NT2/D1 (cell line): Measurements from ENCODE around the gene PPP6R3.
A peak's percentile ranks its signal among the peaks of the same experiment; 100 is the strongest.

Experiments
- DNase-seq: peaks from one replicate; pipeline ENCODE4 v3.0.0-alpha.2; 2011; ENCODE audit warnings: low read depth, low spot score
- H3K27me3 ChIP-seq: 2 replicates; pipeline ENCODE4 v1.6.0; 2011; ENCODE audit warnings: mild to moderate bottlenecking; ENCODE audit not compliant: insufficient read length, insufficient read depth
- H3K36me3 ChIP-seq: 2 replicates; pipeline ENCODE4 v1.6.1; 2011; ENCODE audit warnings: mild to moderate bottlenecking, low read length, mixed read lengths; ENCODE audit not compliant: insufficient read depth, insufficient read length
- H3K4me1 ChIP-seq: 2 replicates; pipeline ENCODE4 v1.5.1; 2011; ENCODE audit not compliant: insufficient read depth, insufficient read length
- H3K4me3 ChIP-seq: 2 replicates; pipeline ENCODE4 v1.5.1; 2011; ENCODE audit warnings: low read depth; ENCODE audit not compliant: insufficient read length
- H3K9ac ChIP-seq: 2 replicates; pipeline ENCODE4 v1.6.0; 2011; ENCODE audit warnings: low read depth; ENCODE audit not compliant: insufficient read length
- H3K9me3 ChIP-seq: 2 replicates; pipeline ENCODE4 v1.5.1; 2011; ENCODE audit warnings: mild to moderate bottlenecking, low read length; ENCODE audit not compliant: insufficient read depth
- SUZ12 ChIP-seq: IDR thresholded peaks from 2 replicates; pipeline ENCODE4 v1.6.1; 2011; ENCODE audit not compliant: insufficient read length, insufficient read depth; ENCODE audit errors: extremely low read depth
- YY1 ChIP-seq: IDR thresholded peaks from 2 replicates; pipeline ENCODE4 v1.6.1; 2011; ENCODE audit not compliant: insufficient read length, insufficient read depth
- ZNF274 ChIP-seq: IDR thresholded peaks from 2 replicates; pipeline ENCODE4 v1.6.1; 2011; ENCODE audit warnings: mild to moderate bottlenecking, low read depth, low read length

The PPP6R3 gene

GRCh38 chr11:68461575-68461917 lies 994 bp downstream of the PPP6R3 start:
- H3K4me1 ChIP-seq, result peaks cover 6% of the 10 kb centered on the region

GRCh38 chr11:68463714-68464113 lies 3.2 kb downstream of the PPP6R3 start:
- H3K9me3 ChIP-seq, result no peaks in the 10 kb centered on the region
- peaks cover 33% of the 10 kb centered on the region for H3K36me3 ChIP-seq
- no peak for DNase-seq
- no peak for TF ChIP-seq YY1
- TF ChIP-seq SUZ12, result no peak
- TF ChIP-seq ZNF274, result no peak
- no peaks in the 10 kb centered on the region for H3K27me3 ChIP-seq
- H3K4me1 ChIP-seq, result no peaks in the 10 kb centered on the region
- no peak overlapping the region for H3K4me3 ChIP-seq
- no peak overlapping the region for H3K9ac ChIP-seq

More at GRCh38 chr11:68461575-68461917, 994 bp downstream of the PPP6R3 start:
- Histone ChIP-seq H3K9me3 (no peaks in the 10 kb centered on the region), H3K9ac (peak overlapping the region; percentile 96), H3K4me3 (peak overlapping the region; percentile 63), H3K36me3 (peaks cover 21% of the 10 kb centered on the region), H3K27me3 (no peaks in the 10 kb centered on the region)
- no peak for DNase-seq
- TF ChIP-seq SUZ12 (no peak), ZNF274 (no peak), YY1 (no peak)

- no peak overlapping the region for H3K4me3 ChIP-seq
These were observed 6.8 kb downstream of the PPP6R3 start for GRCh38 chr11:68467201-68467834.

GRCh38 chr11:68468217-68468828 lies 7.8 kb downstream of the PPP6R3 start:
- H3K4me1 ChIP-seq, result peaks cover 6% of the 10 kb centered on the region
- TF ChIP-seq YY1 (no peak), ZNF274 (no peak), SUZ12 (no peak)
- H3K36me3 ChIP-seq, result peaks cover 45% of the 10 kb centered on the region
- no peak for DNase-seq
- no peak overlapping the region for H3K9ac ChIP-seq
- no peak overlapping the region for H3K4me3 ChIP-seq
- peaks cover 21% of the 10 kb centered on the region; the same call in 1 of the 2 replicates for H3K9me3 ChIP-seq
- no peaks in the 10 kb centered on the region for H3K27me3 ChIP-seq

More at GRCh38 chr11:68467201-68467834, 6.8 kb downstream of the PPP6R3 start:
- Histone ChIP-seq H3K36me3 (peaks cover 42% of the 10 kb centered on the region), H3K4me1 (peaks cover 6% of the 10 kb centered on the region), H3K9ac (no peak overlapping the region), H3K9me3 (peaks cover 10% of the 10 kb centered on the region; the same call in 1 of the 2 replicates), H3K27me3 (no peaks in the 10 kb centered on the region)
- DNase-seq, result no peak
- TF ChIP-seq ZNF274 (no peak), YY1 (no peak), SUZ12 (no peak)

- H3K27me3 ChIP-seq, result no peaks in the 10 kb centered on the region
- H3K9ac ChIP-seq, result no peak overlapping the region
- peaks cover 49% of the 10 kb centered on the region for H3K36me3 ChIP-seq
- DNase-seq, result no peak
- peaks cover 6% of the 10 kb centered on the region for H3K4me1 ChIP-seq
- TF ChIP-seq YY1, result no peak
- TF ChIP-seq ZNF274, result no peak
- TF ChIP-seq SUZ12, result no peak
- H3K9me3 ChIP-seq, result peaks cover 29% of the 10 kb centered on the region
- no peak overlapping the region for H3K4me3 ChIP-seq
These were observed 8.6 kb downstream of the PPP6R3 start for GRCh38 chr11:68469122-68469521.

GRCh38 chr11:68469642-68470041 lies 9.1 kb downstream of the PPP6R3 start:
- peaks cover 6% of the 10 kb centered on the region for H3K4me1 ChIP-seq
- TF ChIP-seq YY1, result no peak
- no peak for TF ChIP-seq SUZ12
- no peak for TF ChIP-seq ZNF274
- peaks cover 34% of the 10 kb centered on the region for H3K9me3 ChIP-seq
- no peak overlapping the region for H3K4me3 ChIP-seq
- H3K27me3 ChIP-seq, result no peaks in the 10 kb centered on the region
- peaks cover 49% of the 10 kb centered on the region for H3K36me3 ChIP-seq
- no peak overlapping the region for H3K9ac ChIP-seq
- no peak for DNase-seq

GRCh38 chr11:68470304-68470811 lies 9.8 kb downstream of the PPP6R3 start:
- Histone ChIP-seq H3K27me3 (no peaks in the 10 kb centered on the region), H3K4me1 (peaks cover 6% of the 10 kb centered on the region), H3K9ac (no peak overlapping the region), H3K4me3 (no peak overlapping the region), H3K9me3 (peaks cover 38% of the 10 kb centered on the region), H3K36me3 (peaks cover 45% of the 10 kb centered on the region)
- TF ChIP-seq SUZ12, result no peak
- no peak for TF ChIP-seq ZNF274
- no peak for TF ChIP-seq YY1
- DNase-seq, result no peak
